ENCODE results near the gene MMD.
"Not testable (repeated sequence)": the region's sequence is repeated elsewhere in the genome, so short reads cannot be mapped to it uniquely, and the experiment has no call there.

Gene MMD

GRCh38 chr17:55394357-55395021, 27.1 kb downstream of the MMD start:
- DNase-seq (ENCODE audit: low read depth) = no peak

GRCh38 chr17:55391764-55392467, 29.7 kb downstream of the MMD start:
- DNase-seq (ENCODE audit: low read depth) = no peak

DNA sequence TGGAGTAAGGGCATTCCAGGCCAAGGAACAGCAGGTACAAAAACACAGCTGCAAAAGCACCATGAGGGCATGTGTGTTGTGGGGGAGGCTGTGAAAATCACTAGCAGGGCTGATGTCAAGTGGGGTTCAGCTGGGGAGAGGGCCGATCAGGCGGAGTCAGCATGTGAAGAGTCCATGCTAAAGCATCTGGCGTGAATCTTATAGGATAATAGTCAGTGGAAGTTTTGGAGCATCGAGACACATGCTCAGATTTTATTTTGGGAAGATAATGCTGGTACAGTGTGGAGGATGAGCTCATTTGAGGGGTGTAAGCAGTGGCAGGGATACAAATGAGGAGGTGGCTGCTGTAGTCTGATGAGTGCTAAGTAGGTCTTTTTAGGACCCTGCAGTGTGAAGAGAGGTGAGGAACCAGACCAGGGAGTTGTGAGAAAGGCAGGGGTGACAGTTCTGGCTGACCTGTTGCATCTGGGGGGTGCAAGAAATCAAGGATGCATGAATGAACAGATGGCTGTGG, 30.3 kb downstream of the MMD start:
- no peak for DNase-seq (ENCODE audit: low read depth)

GRCh38 chr17:55390364-55390977, 31.2 kb downstream of the MMD start:
- no peak for DNase-seq (ENCODE audit: low read depth)

GRCh38 chr17:55389715-55390114, 31.9 kb downstream of the MMD start:
- DNase-seq (ENCODE audit: low read depth) = not testable (repeated sequence)

DNA sequence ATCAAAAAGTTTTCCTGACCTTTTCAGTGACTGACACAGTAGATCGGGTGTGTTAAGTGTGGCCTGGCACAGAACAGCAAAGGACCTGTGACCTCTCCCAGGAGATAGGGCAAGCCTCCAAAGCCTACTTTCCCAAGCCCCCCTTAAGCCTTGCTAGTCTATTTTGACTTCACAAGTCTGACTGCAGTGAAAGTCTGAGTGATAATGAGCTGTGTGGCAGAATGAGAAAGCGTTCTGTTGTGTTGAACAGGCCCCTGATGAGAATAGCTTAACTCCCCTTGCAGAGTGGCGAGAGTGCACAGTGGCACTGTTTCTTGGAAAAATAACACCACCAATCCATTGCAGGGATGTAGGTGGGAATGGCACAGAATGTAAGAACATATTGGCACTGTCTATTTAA, 32.8 kb downstream of the MMD start:
- no peak for DNase-seq (ENCODE audit: low read depth)

DNA sequence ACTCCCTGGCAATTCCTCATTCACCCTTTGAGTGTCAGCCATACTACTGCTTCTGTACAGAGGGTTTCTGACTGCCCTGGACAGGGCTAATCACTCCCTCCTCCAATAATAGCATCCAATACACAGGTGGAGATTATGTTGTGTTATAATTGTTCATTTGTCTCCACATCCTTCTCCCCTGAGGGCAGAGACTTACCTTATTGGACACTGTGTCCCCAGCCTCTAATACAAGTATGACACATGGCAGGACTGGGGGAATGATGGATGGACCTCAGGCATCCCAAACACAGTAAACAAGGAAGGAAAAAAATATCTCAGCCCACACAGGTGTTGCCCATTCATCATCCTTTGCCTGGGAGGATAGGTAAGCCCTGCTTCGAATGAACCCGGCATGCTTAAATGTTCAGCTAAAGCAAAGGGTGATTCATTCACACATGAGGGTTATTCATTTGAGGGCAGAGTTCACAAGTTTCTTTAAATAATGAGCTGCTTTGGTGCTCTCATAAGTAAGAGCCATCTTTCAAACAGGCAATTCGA, 34.8 kb downstream of the MMD start:
- no peak for DNase-seq (ENCODE audit: low read depth)

GRCh38 chr17:55384643-55385232, 36.9 kb downstream of the MMD start:
- DNase-seq (ENCODE audit: low read depth) = no peak

DNA sequence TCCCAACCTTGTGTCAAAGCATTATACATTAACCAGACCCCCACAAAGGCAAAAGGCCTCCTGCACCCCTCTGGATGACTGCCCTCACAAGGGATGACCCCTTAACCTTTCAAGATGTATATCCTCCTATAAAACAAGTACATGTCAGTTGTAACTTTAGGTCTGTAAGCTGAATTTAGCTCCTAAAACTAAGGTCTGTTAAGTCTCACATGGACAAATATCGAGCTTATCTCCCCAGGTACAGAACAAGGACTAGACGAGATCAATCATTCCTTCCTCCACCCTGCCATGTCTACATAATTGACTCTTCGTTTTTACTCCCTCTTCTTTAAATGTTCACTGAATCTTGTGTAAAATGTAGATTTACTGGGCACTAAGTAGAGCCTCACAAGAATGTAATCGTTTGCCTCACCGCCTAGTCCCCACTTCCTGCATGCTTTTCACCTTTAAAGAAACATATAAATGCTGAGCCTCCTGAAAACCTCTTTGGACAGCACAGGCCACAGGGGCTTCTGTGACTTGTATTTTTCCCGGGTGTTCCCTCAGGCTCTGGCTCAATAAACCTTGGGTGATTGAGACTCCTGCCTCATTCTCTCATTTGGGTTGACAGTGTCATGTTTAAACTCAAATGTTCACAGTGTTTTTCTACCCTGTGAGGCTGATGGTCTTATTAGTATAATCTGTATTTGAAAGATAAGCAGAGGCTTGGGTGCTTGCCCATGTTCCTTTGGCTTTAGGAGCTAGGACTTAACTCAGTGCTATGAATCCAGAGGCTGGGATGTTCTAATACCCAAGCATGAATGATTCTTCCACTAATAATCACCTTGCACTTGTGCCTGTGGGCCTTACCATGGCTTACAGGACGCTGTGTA, 37.6 kb downstream of the MMD start:
- no peak for DNase-seq (ENCODE audit: low read depth)

DNA sequence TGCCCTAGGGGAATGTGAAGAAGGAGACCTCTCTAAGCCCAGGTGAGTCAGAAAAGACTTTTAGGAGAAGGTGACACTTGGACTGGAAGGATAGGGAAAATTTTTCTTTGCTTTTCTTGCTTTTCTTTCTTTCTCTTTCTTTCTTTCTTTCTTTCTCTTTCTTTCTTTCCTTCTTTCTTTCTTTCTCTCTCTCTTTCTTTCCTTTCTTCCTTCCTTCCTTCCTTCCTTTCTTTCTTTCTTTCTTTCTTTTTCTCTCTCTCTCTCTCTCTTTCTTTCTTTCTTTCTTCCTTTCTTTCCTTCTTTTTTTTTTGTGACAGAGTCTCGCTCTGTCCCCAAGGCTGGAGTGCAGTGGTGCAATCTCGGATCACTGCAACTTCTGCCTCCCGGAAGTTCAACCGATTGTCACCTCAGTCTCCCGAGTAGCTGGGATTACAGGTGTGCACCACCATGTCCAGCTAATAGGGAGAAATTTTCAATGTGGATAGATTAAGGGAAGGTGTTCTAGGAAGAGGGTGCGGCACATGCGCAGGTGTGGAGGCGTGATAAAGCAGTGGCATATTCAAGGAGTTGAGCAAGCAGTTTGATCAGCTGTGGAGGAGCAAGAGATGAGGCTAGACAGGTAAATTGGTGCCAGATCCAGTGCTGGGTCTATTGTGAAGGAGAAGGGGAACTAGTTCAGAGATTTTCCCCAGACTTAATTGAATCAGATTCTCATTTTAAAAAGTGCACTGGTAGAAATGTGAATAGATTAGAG, 40.4 kb downstream of the MMD start:
- no peak for DNase-seq (ENCODE audit: low read depth)

- DNase-seq (ENCODE audit: low read depth) = no peak
Observed at GRCh38 chr17:55377671-55378275, 43.9 kb downstream of the MMD start.

- DNase-seq (ENCODE audit: low read depth) = no peak
Observed at GRCh38 chr17:55368706-55369105, 52.9 kb downstream of the MMD start.

DNA sequence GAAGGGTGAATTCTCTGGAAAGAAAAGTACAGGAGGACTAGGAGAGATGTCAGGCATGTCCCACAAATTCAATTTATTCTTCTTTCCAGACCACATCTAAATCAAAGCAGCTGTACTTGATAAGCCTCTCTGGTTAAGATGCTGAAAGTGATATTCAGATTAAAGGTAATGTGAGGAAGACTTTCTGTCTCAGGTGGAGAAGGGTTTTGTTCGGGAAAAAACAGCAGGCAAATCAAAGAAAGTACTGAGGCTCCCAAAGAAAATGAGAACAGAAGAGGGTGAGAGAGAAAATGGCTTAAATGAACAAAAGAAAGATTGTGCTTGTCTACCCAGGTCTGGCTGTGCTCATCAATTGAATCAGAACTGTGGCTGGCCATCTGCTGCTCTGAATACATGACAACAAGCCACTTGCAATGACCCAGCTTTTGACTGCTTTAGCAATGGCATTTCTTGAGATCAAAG, 55.6 kb downstream of the MMD start:
- DNase-seq (ENCODE audit: low read depth) = no peak

- no peak for DNase-seq (ENCODE audit: low read depth)
Observed at GRCh38 chr17:55363033-55363432, 58.6 kb downstream of the MMD start.

- no peak for DNase-seq (ENCODE audit: low read depth)
Observed at GRCh38 chr17:55360971-55361370, 60.7 kb downstream of the MMD start.

- DNase-seq (ENCODE audit: low read depth) = peak; percentile 47
Observed at GRCh38 chr17:55356434-55357328, 65.0 kb downstream of the MMD start.

DNA sequence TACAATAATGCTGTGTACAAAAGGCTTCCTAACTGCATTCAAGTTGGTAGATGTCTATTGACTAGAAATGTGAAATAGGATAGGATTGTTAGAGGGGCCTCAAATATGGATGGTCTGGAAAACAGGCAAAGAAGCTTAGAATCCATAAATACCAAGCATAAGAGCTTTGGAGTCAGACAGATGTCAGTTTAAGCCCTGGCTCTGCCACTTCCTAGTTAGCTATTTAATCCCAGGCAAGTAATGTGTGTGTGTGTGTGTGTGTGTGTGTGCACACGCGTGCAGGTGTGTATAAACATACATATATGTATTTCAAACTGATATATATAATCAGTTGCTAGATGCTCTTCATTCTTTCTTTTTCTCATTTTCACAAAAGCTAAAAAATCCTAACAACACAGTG, 66.7 kb downstream of the MMD start:
- no peak for DNase-seq (ENCODE audit: low read depth)

DNA sequence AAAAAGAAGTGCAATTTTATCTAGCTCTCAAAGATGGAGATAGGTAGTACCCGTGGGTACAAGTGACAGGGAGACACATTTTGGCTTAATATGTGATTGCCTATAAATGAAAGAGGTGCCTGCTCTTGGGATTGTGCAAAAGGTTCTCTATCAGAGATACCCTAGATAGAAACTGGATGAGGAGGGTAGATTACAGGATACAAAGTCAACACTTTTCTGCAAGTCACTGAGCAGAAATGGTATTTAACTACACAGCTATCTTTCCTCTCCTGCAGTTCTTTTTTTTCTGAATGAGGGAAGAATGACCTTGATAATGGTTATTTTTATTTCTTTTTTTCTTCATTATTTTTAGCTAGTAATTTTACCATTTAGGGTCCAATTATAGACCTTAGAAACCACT, 67.6 kb downstream of the MMD start:
- DNase-seq (ENCODE audit: low read depth) = no peak

DNA sequence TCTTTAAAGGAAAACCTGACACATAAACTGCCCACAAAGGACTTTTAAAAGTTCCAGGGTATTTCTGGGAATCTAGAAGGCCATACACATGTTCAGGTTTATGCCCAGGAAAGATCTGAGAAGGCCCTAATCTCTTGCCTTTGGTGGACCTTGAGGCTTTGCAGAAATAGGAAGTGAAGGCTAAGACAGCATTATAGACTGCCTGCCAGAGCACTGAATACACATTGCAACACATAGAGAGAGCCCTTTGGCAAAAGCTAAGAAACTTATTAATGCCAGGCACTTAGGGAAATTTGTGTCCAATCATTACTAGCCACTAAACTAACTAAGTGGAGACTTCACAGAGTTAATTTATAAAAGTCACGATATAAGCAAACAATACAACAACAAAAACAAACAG, 70.4 kb downstream of the MMD start:
- DNase-seq (ENCODE audit: low read depth) = no peak

All from activated T-helper 9 cell treated with anti-CD3 and anti-CD28 coated beads, Interleukin-2, amount 50 U/mL, for 16 hours (primary cell).